Stimulated activated CD4-positive, alpha-beta T cell treated with anti-CD3 and anti-CD28 coated beads, TNF-alpha, amount 100 ng/mL, for 1 hour (primary cell): ENCODE measurements around the gene MRPL54.
A peak's percentile ranks its signal among the peaks of the same experiment; 100 is the strongest.

ENCODE experiments used
- DNase-seq, 3 donors: peaks; one replicate each; pipeline ENCODE4 v3.0.0-alpha.2; 2020; ENCODE audit warnings: low read depth in 3 of 3, low spot score in 1 of 3

The MRPL54 gene

GRCh38 chr19:3762501-3763459 lies at the start of gene MRPL54:
Gene MRPL54, plus strand, starts transcription at chr19:3762682. Its CDS starts 19 bp downstream, at chr19:3762701.
- DNase-seq, result peak; percentile 98 to 99 (median 98)

DNA sequence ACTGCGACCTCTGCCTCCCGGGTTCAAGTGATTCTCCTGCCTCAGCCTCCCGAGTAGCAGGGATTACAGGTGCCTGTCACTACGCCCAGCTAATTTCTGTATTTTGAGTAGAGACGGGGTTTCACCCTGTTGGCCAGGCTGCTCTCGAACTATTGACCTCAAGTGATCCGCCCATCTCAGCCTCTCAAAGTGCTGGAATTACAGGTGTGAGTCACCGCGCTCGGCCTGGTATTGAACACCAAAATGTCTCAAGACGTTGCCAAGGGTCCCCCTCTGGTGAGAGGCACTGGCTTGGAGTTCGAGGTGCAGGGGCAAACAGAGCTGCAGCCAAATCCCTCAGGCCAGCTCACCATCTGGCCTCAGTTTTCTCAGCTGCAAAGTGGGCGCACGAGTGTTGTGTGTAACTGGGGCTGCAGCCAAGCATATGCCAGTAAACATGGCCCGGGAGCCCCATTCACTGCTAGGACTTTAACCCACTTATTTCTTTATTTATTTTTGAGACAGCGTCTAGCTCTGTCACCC lies 46.3 kb upstream of the MRPL54 start:
- DNase-seq, result no peak

DNA sequence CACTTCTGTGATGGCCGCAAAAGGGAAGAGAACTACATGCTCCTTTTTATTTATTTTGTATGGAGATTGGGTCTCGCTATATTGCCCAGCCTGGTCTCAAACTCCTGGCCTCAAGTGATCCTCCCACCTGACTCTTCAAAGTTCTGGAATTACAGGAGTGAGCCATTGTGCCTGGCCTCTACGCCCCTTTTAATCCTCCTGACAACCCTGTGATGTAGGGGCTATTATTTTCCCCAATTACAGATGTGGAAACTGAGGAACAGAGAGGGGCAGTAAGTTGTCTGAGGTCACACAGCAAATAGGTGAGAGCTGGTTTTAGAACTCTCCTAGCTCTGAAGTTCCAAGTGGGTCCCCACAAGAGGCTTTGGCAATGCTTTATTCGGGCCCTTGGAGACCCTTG lies 42.6 kb upstream of the MRPL54 start:
- no peak for DNase-seq

DNA sequence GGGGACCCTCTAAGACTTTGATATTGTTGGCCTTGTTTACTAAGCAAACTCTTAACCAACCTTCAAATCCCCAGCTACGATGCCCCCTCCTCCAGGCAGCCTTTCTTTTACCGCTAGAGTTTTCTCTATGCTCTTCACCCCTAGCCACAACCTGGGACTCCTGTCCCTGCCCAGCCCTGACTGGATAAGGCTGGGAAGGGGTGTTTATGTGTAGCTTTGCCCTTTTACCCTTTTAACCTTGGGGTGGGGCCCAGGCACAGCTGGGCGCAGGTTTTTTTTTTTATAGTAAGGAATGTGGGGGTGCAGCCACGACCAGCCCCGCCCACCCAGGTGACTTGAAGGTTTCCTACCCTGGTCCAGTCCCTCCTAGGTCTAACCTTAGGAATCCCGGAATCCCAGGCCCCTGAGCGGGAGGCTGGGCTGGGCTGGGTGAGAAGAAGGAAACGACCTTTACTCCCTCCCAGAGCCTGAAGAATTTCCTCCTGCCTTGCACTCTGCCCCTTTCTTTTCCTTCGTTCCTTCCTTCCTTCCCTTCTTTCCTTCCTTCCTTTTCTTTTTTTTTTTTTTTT lies 42.0 kb upstream of the MRPL54 start:
- no peak for DNase-seq

DNA sequence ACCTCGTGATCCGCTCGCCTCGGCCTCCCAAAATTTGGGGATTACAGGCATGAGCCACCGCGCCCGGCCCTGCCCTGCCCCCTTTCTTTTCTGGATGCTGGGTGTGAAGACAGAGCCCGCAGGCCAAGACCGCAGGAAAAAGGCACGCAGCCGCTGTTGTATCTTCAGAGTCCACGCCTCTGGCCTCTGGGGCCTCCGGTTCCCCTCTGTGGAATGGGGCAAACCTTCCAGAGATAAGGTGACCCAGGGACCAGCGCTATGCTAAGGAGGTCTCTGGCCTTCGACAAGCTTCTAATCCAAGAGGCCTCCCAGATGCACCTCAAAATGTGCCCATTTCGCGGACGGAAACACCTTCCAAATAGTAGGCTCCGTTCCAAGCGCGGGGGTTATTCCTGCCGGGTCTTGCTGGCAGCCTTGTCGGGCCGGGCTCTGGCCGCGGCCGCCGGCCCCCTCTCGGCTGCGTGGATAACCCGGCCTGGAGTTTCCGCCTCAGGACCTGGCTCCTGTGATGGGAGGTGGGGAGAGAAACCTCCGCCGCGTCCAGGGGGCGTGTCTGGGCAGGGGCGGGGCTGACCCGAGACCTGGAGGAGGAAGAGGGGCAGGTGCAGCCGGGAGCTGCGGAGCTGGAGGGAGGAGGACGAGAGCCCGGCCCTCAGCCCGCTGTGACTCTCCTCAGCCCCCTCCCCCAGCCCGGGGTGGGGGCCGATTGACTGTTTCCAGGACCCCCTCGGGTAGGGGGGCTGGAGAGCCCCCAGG lies 41.2 kb upstream of the MRPL54 start:
- peak; percentile 70 to 87 (median 72) for DNase-seq

DNA sequence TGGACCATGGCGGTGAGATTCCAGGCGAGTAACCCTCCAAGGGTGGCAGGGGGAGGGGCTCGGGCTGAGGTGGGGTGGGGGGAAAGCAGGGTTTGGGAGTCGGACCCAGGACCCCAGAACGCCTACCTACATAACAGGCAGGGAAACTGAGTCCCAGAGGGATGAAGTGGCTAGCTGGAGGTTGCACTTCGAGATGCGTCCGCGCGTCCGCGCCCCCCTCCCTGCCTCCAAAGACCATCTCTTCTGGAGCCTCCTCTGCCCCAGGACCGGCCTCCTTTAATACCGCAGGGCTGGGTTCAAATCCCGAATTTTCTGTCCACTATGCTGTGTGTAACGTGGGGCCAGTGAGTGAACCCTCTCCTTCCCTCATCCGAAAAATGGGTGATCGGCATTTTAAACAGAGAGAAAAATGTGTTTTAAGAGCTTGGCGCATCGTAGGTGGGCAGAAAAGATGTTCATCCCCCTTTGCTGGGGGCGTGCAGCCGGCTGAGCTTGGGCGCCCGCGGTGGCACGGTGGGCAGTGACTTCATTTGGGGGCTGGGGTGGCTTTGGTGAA lies 40.5 kb upstream of the MRPL54 start:
- DNase-seq, result no peak

DNA sequence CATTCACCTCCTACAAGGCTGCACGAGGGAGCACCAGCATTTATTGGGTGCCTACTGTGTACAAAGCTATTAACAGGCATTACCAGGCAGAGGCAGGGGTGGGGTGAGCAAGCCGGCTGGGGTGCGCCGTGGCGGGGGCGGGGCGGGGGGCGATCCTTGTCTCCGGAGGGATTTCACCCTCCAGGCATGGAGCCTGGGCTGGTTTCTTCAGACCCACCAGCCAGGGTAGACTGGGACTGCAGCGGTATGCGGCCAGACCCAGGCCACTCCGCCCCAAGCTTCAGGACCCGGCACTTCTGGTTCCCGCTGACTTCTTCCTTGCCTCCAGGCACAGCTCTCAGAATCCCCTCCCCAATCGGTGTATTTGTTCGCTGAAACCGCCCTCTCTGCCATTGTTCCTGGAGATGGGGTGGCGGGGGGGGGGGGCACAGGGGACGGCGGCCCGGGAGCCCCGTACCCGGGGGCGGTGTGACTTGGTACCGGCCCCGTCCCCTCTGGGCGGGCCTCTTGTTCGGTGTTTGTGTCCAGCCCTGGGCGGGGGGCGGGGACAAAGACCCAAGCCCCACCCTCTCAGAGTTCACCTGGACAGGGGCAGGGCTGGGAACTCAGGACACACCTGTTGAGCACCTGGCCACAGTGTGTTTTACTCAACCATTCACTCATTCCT lies 39.9 kb upstream of the MRPL54 start:
- no peak for DNase-seq

- DNase-seq, result no peak
These were observed 39.4 kb upstream of the MRPL54 start for GRCh38 chr19:3723110-3723488.

DNA sequence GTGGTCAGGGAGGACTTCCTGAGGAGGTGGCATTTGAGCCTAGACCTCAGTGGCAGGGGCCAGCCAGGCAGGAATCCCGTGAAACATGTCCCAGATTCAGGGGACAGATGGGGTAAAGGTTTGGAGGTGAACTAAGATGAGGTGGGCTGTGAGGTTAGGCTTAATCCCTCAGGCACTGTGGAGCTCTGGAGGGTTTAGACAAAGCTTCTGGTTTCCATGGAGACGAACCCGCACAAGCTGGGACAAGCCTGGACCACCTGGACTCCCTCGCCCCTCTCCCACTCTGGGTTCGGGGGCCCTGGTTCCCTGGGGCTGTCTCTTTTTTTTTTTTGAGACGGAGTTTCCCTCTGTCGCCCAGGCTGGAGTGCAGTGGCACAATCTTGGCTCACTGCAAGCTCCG lies 38.6 kb upstream of the MRPL54 start:
- DNase-seq, result no peak

DNA sequence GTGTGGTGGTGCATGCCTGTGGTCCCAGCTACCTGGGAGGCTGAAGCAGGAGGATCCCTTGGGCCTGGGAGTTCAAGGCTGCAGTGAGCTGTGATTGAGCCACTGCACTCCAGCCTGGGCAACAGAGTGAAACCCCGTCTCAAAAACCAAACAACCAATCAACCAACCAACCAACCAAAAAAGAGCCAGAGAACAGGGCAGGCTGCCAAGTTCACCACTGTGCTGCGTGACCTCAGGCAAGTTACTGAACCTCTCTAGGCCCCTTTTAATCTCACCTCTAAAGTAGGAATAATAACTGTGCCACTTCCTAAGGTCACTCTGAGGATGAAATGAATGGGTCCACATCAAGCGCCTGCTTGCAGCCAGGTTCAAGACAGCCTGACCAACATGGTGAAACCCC lies 37.4 kb upstream of the MRPL54 start:
- DNase-seq, result no peak

DNA sequence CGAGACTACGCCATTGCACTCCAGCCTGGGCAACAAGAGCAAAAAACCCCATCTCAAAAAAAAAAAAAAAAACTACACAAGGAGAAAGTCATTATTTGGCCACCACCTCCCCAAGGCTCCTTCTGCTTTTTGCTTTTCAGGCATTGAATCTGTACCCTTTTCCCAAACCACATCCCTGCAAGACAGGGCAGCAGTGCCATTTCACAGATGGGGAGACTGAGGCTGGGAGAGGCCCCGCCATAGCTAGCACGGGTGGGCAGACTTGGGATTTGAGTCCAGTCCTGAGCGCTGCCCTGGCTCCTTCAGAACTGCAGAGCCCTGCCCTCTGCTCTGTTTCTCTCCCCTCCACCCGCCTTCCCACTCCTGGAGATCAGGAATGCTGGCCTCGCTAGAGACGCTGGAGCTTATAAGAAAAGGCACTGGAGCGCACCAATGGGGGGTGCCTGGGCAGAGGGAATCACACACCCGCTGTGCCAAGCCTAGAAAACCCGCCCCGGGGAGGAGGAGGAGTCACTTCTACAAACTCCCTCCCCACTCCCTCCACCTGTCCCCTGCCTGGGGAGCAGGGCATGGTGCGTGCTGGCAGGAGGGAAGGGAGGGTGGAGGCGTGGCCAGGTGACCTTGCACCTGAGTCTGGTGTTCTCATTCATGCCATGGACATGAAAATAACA lies 36.7 kb upstream of the MRPL54 start:
- DNase-seq, result no peak

- no peak for DNase-seq
These were observed 32.0 kb upstream of the MRPL54 start for GRCh38 chr19:3730457-3730958.

- no peak for DNase-seq
These were observed 30.4 kb upstream of the MRPL54 start for GRCh38 chr19:3732108-3732507.

DNA sequence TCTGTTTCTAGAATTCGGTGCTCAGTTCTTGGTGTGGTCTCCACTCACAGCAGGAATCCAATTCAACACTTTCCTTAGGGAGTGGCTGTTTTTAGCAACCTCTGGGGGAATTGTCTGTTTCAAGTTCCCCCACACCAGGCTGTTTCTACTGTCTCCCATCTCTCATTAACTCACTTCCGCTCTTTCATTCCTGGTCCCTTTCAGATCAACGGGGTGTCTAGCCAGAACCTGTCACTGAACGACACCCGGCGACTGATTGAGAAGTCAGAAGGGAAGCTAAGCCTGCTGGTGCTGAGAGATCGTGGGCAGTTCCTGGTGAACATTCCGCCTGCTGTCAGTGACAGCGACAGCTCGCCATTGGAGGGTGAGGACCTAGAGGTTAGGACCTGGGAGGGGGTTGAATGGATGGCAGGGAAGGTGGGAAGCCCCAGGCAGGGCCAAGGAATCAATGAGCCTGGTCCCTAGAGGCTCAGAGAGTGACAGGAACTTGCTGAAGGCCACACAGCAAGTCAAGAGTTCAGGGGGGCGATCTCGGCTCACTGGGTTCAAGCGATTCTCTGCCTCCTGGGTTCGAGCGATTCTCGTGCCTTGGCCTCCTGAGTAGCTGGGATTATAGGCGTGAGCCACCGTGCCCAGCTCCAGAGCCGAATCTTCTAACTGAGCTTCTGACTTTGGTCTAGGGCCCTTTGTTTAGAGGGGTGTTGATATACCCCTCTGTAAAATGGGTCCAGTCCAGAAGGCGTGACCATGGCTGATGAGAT lies 28.8 kb upstream of the MRPL54 start:
- DNase-seq, result no peak

DNA sequence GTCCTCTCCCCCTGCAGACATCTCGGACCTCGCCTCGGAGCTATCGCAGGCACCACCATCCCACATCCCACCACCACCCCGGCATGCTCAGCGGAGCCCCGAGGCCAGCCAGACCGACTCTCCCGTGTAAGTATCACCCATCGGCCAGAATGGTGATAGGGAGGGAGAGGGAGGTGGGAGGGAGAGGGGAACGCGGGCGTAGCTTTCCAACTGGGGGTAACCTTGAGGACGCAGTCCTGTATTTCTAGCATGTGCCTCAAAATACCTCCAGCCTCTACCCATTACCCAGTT lies 28.2 kb upstream of the MRPL54 start:
- no peak for DNase-seq

- DNase-seq, result no peak
These were observed 26.3 kb upstream of the MRPL54 start for GRCh38 chr19:3736106-3736724.

DNA sequence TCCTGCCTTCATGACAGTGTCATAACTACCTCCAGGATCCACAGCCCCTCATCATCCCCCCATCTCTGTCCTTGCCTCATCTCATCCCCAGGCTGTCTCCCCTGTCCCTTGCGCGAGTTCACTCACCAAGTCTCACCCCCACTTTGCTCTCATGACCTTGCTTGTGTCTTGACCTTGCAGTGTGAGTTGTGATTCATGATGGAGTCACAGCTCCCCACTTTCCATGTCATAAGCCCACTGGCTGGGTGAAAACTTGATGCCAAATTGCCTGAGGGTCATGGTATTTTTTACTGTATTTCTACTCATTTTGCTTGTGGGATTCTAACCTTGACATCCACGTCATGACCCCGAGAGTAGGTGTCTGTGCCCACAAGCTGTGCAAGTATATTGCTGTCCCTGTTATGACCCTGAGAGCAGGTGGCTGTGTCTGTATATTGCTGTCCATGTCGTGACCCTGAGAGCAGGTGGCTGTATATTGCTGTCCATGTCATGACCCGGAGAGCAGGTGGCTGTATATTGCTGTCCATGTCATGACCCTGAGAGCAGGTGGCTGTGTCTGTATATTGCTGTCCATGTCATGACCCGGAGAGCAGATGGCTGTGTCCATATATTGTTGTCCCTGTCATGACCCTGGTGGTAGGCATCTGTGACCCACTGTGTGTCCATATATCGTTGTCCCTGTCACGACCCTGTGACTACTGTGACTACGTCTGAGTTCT lies 24.8 kb upstream of the MRPL54 start:
- DNase-seq, result no peak

DNA sequence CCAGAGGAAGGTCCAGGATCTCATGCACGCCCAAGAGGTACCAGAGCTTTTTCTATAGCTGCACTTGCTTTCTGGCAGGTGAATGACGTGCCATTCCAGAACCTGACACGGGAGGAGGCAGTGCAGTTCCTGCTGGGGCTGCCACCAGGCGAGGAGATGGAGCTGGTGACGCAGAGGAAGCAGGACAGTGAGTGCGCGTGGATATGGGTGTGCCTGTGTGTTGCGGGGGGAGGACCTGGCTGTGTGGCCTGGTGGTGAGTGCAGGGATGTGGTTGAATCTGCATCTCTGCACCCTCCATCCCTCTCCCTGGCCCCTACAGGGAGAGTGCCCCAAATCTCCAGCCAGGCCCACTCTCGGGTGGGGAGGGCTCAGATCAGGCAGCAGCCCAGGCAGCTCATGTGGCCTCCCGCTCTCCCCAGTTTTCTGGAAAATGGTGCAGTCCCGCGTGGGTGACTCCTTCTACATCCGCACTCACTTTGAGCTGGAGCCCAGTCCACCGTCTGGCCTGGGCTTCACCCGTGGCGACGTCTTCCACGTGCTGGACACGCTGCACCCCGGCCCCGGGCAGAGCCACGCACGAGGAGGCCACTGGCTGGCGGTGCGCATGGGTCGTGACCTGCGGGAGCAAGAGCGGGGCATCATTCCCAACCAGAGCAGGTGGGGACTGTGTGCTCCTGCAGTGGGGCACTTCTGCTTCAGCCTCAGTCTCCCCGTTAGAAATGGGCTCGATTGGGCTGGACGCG lies 23.8 kb upstream of the MRPL54 start:
- no peak for DNase-seq
